WI38 (cell line): ENCODE measurements around the gene SLC4A4.

Experiments used
- H3K4me3 ChIP-seq: 2 replicates; pipeline ENCODE4 v1.5.1; 2011; ENCODE audit warnings: low read depth, mild to moderate bottlenecking, control low read depth, low read length
- CTCF ChIP-seq: IDR thresholded peaks from 2 replicates; pipeline ENCODE4 v1.5.1; 2012; ENCODE audit warnings: low read depth, mild to moderate bottlenecking, control low read depth, low read length

Gene SLC4A4

GRCh38 chr4:71300362-71300761 is 38.5 kb upstream of the SLC4A4 start:
- no peak overlapping the region for H3K4me3 ChIP-seq
- TF ChIP-seq CTCF: no peak

- H3K4me3 ChIP-seq: no peak overlapping the region
- TF ChIP-seq CTCF: no peak
Observed at GRCh38 chr4:71300964-71301363, 37.9 kb upstream of the SLC4A4 start.

GRCh38 chr4:71303287-71303686 is 35.5 kb upstream of the SLC4A4 start:
- TF ChIP-seq CTCF: no peak
- H3K4me3 ChIP-seq: no peak overlapping the region

- H3K4me3 ChIP-seq: no peak overlapping the region
- no peak for TF ChIP-seq CTCF
Observed at GRCh38 chr4:71303850-71304249, 35.0 kb upstream of the SLC4A4 start.

- TF ChIP-seq CTCF: no peak
- H3K4me3 ChIP-seq: no peak overlapping the region
Observed at GRCh38 chr4:71304289-71304850, 34.5 kb upstream of the SLC4A4 start.

GRCh38 chr4:71307729-71308128 is 31.1 kb upstream of the SLC4A4 start:
- H3K4me3 ChIP-seq: no peak overlapping the region
- no peak for TF ChIP-seq CTCF

- no peak overlapping the region for H3K4me3 ChIP-seq
- no peak for TF ChIP-seq CTCF
Observed at GRCh38 chr4:71322425-71322824, 16.4 kb upstream of the SLC4A4 start.
